Endothelial cell of umbilical vein (primary cell): ENCODE results near the gene PVR. TPM values are rescaled to one million over a fixed set of nuclear protein-coding genes. Genes with fewer than 3 reads are reported as not detected.
"Not testable (repeated sequence)": the region's sequence is repeated elsewhere in the genome, so short reads cannot be mapped to it uniquely, and the experiment has no call there.

Experiments
- BruUV-seq: library from RNA; stranded (reverse); fragments of 400-500 nt; replicated peaks from 2 replicates; lab custom pipeline; 2021; lab: Mats Ljungman, UMichigan
- CTCF ChIA-PET: fragments of 300-600, 350-600 bp; sonication (Branson Sonifier 250); formaldehyde crosslinking; loops from one replicate; lab custom pipeline; 2021; ENCODE audit warnings: antibody characterized with exemption, inconsistent platforms; lab: Charles Lee
- POLR2A ChIA-PET: fragments of 300-600, 350-600 bp; sonication (Branson Sonifier 250); formaldehyde crosslinking; loops from one replicate; lab custom pipeline; 2021; ENCODE audit warnings: antibody characterized with exemption, inconsistent platforms; lab: Charles Lee
- DNase-seq: peaks from one replicate; pipeline ENCODE4 v3.0.0-alpha.2; 2011; ENCODE audit warnings: low read depth, low spot score
- FAIRE-seq: peaks from 2 replicates; lab custom pipeline; 2011; peaks lifted over from hg19 to GRCh38; lab: Jason Lieb, UNC
- H2AFZ ChIP-seq: 2 replicates; pipeline ENCODE4 v1.6.0; 2012; ENCODE audit warnings: low read depth, low read length, control low read depth, inconsistent platforms
- H3K27ac ChIP-seq: 2 replicates; pipeline ENCODE4 v1.5.1; 2011; ENCODE audit warnings: low read depth, mild to moderate bottlenecking, control low read depth, low read length, moderate library complexity; ENCODE audit not compliant: insufficient read depth
- H3K27me3 ChIP-seq, 2 experiments: 2 replicates each; pipeline versions ENCODE4 v1.6.0 to v1.6.1; 2011; ENCODE audit warnings: low read length in 2 of 2, mixed read lengths in 1 of 2; ENCODE audit not compliant: control insufficient read depth in 2 of 2, insufficient read depth in 2 of 2
- H3K36me3 ChIP-seq, 2 experiments: 2 replicates in 1 of 2; 3 replicates in 1 of 2; pipeline ENCODE4 v1.5.1; 2011; ENCODE audit warnings: low read length in 2 of 2, mild to moderate bottlenecking in 1 of 2, moderate library complexity in 1 of 2; ENCODE audit not compliant: control insufficient read depth in 2 of 2, insufficient read depth in 2 of 2; ENCODE audit errors: extremely low read depth in 1 of 2
- H3K4me1 ChIP-seq: 3 replicates; pipeline ENCODE4 v1.5.1; 2011; ENCODE audit warnings: mild to moderate bottlenecking, low read length; ENCODE audit not compliant: control insufficient read depth, insufficient read depth; ENCODE audit errors: extremely low read depth
- H3K4me2 ChIP-seq: 2 replicates; pipeline ENCODE4 v1.6.1; 2011; ENCODE audit warnings: low read length, control low read depth, mixed read lengths; ENCODE audit not compliant: insufficient read depth
- H3K4me3 ChIP-seq, 3 experiments: fragments of 200-600 bp in 1 of 3; sonication (generic), shearing (Covaris generic) in 1 of 3; replicated peaks in 1 of 3; 2 replicates each; pipeline ENCODE4 v1.5.1; 2011 to 2016; ENCODE audit warnings: control low read depth in 3 of 3, low read length in 3 of 3, mild to moderate bottlenecking in 2 of 3, inconsistent platforms in 1 of 3, low read depth in 1 of 3, moderate library complexity in 1 of 3; ENCODE audit not compliant: insufficient read depth in 1 of 3
- H3K79me2 ChIP-seq: 2 replicates; pipeline ENCODE4 v1.6.0; 2012; ENCODE audit warnings: low read length, inconsistent platforms; ENCODE audit not compliant: control insufficient read depth, insufficient read depth
- H3K9ac ChIP-seq: replicated peaks from 2 replicates; pipeline ENCODE3; 2011; ENCODE audit warnings: low read length, control low read depth; ENCODE audit not compliant: insufficient read depth; ENCODE audit errors: extremely low read depth
- H3K9me1 ChIP-seq: replicated peaks from 3 replicates; pipeline ENCODE4 v1.6.0; 2011; ENCODE audit warnings: mild to moderate bottlenecking, low read length; ENCODE audit not compliant: control insufficient read depth, insufficient read depth; ENCODE audit errors: extremely low read depth
- H3K9me3 ChIP-seq: replicated peaks from 2 replicates; pipeline ENCODE4 v1.5.1; 2012; ENCODE audit warnings: low read length, inconsistent platforms; ENCODE audit not compliant: control insufficient read depth, insufficient read depth
- H4K20me1 ChIP-seq: replicated peaks from 2 replicates; pipeline ENCODE3; 2011; ENCODE audit warnings: mild to moderate bottlenecking, low read length; ENCODE audit not compliant: control insufficient read depth, insufficient read depth; ENCODE audit errors: extremely low read depth
- EZH2 ChIP-seq: IDR thresholded peaks from 2 replicates; pipeline ENCODE4 v1.6.1; 2012; ENCODE audit warnings: borderline replicate concordance, low read depth, mild to moderate bottlenecking, moderate library complexity, low read length, inconsistent platforms; ENCODE audit not compliant: severe bottlenecking
- FOS ChIP-seq: IDR thresholded peaks from 2 replicates; pipeline ENCODE4 v1.6.1; 2011; ENCODE audit warnings: mild to moderate bottlenecking, low read length, moderate library complexity, borderline replicate concordance; ENCODE audit not compliant: insufficient read depth
- GATA2 ChIP-seq: IDR thresholded peaks from 2 replicates; pipeline ENCODE4 v1.7.0; 2011; ENCODE audit warnings: low read depth, mild to moderate bottlenecking, moderate library complexity, mixed read lengths, low read length; ENCODE audit not compliant: insufficient read length, insufficient read depth
- JUN ChIP-seq: IDR thresholded peaks from 2 replicates; pipeline ENCODE4 v1.6.1; 2011; ENCODE audit warnings: borderline replicate concordance, low read depth; ENCODE audit not compliant: insufficient read length, insufficient read depth
- MAX ChIP-seq: IDR thresholded peaks from 2 replicates; pipeline ENCODE4 v1.6.1; 2011; ENCODE audit not compliant: insufficient read depth, insufficient read length
- MYC ChIP-seq: IDR thresholded peaks from one replicate; pipeline ENCODE4 v1.6.1; 2011; ENCODE audit warnings: mild to moderate bottlenecking, low read depth, low read length
- POLR2A ChIP-seq: IDR thresholded peaks from 2 replicates; pipeline ENCODE4 v1.6.1; 2012; ENCODE audit warnings: low read depth, mild to moderate bottlenecking, control low read depth, low read length
- POLR2AphosphoS5 ChIP-seq: IDR thresholded peaks from 2 replicates; pipeline ENCODE4 v1.6.1; 2012; ENCODE audit warnings: low read depth, mild to moderate bottlenecking, control low read depth, low read length, moderate library complexity; ENCODE audit not compliant: insufficient read depth
- dilution Hi-C: fragments of 300-500 bp; cut with MboI; formaldehyde crosslinking; loops from one replicate; pipeline ENCODE4 v1.15.0; 2019; ENCODE audit warnings: low sequenced_read_pairs; ENCODE audit not compliant: extremely low pct_ligation_motif_present
- intact Hi-C: fragments of 100-400 bp; cut with micrococcal nuclease; formaldehyde crosslinking; loops from one replicate; pipeline ENCODE4 v1.10.0; 2022
- polyA plus RNA-seq, 4 experiments: library from polyadenylated mRNA; depleted of rRNA in 3 of 4; stranded (reverse) in 3 of 4; unstranded in 1 of 4; fragments of >200 nt; gene quantifications; 2 replicates each; pipeline versions ENCODE4 v1.2.1 to v1.2.3, GENCODE V29; 2011 to 2012; ENCODE audit warnings: missing spikeins in 1 of 4
- total RNA-seq: library from RNA; stranded (reverse); gene quantifications from 2 replicates; pipeline ENCODE4 v1.2.3, GENCODE V29; 2021
- TF ChIP-seq, protein P1 (sequence below), 2 donors: IDR thresholded peaks; 1 replicate in 1 of 2; 2 replicates in 1 of 2; pipeline ENCODE4 v1.5.1; 2011; ENCODE audit warnings: low read length in 2 of 2, mild to moderate bottlenecking in 2 of 2, moderate library complexity in 2 of 2, control low read depth in 1 of 2, inconsistent platforms in 1 of 2, low read depth in 1 of 2; ENCODE audit not compliant: insufficient read depth in 1 of 2; ENCODE audit errors: extremely low read depth in 1 of 2

Gene PVR
- total and polyA plus RNA-seq, 2 donors (not counting 3 experiments of a cell fraction or from before 2014, with no cell fraction given), result 133 to 226 TPM

DNA sequence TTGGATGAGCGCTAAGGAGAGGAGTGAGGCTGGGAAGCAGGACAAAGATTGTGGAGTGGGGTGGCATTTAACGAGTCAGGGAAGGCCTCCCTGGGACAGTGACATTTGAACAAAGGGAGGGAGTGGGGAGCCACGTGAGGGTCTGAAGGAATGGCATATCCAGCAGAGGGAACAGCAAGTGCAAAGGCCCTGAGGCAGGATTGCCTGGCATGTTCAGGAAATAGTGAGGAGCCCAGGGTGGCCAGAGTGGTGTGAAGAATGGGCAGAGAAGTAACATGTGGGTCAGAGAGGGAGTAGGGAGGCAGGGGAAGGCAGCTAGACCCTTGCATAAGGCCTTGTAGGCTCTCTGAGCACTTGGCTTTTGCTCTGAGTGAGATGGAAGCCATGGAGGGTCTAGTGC is 14.9 kb upstream of the PVR start:
- BruUV-seq, result no TSS peak

GRCh38 chr19:44631611-44632010 is 12.1 kb upstream of the PVR start:
- H3K36me3 ChIP-seq, POLR2A ChIA-PET, DNase-seq, intact Hi-C loops, H3K27ac ChIP-seq, H2AFZ ChIP-seq, BruUV-seq, H3K4me2 ChIP-seq, dilution Hi-C loops, H3K9ac ChIP-seq, H4K20me1 ChIP-seq, H3K4me3 ChIP-seq, H3K79me2 ChIP-seq, FAIRE-seq, H3K27me3 ChIP-seq, H3K9me1 ChIP-seq, H3K9me3 ChIP-seq: not testable (repeated sequence)
- peaks cover 14% of the 10 kb centered on the region for H3K4me1 ChIP-seq
- CTCF ChIA-PET, result interaction anchor here (2.9 kb wide), 1 partner anchor 61 kb away, joined by 9 read pairs; no protein-coding TSS in a partner anchor

More for the DNA sequence above, 14.9 kb upstream of the PVR start:
- dilution Hi-C loops (no loop called here), intact Hi-C loops (no loop called here)
- POLR2A ChIA-PET, result no interaction called here
- Histone ChIP-seq H3K9me3 (no peaks in the 10 kb centered on the region), H2AFZ (no peak overlapping the region), H4K20me1 (no peaks in the 10 kb centered on the region), H3K79me2 (no peaks in the 10 kb centered on the region), H3K9ac (no peak overlapping the region), H3K4me2 (no peak overlapping the region), H3K36me3 (no peaks in the 10 kb centered on the region), H3K27me3 (no peaks in the 10 kb centered on the region), H3K9me1 (no peaks in the 10 kb centered on the region), H3K4me1 (peaks cover 22% of the 10 kb centered on the region), H3K4me3 (no peak overlapping the region), H3K27ac (no peak overlapping the region)
- CTCF ChIA-PET, result interaction anchor here (2.9 kb wide), 1 partner anchor 58 kb away, joined by 9 read pairs; no protein-coding TSS in a partner anchor
- DNase-seq (no peak), FAIRE-seq (no peak)
- no peak for TF ChIP-seq FOS
- TF ChIP-seq, protein P1, sequence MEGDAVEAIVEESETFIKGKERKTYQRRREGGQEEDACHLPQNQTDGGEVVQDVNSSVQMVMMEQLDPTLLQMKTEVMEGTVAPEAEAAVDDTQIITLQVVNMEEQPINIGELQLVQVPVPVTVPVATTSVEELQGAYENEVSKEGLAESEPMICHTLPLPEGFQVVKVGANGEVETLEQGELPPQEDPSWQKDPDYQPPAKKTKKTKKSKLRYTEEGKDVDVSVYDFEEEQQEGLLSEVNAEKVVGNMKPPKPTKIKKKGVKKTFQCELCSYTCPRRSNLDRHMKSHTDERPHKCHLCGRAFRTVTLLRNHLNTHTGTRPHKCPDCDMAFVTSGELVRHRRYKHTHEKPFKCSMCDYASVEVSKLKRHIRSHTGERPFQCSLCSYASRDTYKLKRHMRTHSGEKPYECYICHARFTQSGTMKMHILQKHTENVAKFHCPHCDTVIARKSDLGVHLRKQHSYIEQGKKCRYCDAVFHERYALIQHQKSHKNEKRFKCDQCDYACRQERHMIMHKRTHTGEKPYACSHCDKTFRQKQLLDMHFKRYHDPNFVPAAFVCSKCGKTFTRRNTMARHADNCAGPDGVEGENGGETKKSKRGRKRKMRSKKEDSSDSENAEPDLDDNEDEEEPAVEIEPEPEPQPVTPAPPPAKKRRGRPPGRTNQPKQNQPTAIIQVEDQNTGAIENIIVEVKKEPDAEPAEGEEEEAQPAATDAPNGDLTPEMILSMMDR (IDR thresholded peaks at IDR 0.05; ENCODE audit: extremely low read depth in 1 of 2, insufficient read depth in 1 of 2, low read depth in 1 of 2, low read length in 2 of 2), result no peak
- TF ChIP-seq MYC, result no peak
- no peak for TF ChIP-seq EZH2
- TF ChIP-seq MAX, result no peak
- no peak for TF ChIP-seq GATA2
- no peak for TF ChIP-seq POLR2A
- TF ChIP-seq JUN, result no peak
- no peak for TF ChIP-seq POLR2AphosphoS5

- intact Hi-C loops, H3K27ac ChIP-seq: not testable (repeated sequence)
- CTCF ChIA-PET, result interaction anchor here (0.6 to 3.3 kb wide), 7 partner anchors 8 to 63 kb away, joined by 3 to 19 read pairs (median 3); no protein-coding TSS in a partner anchor
Measured at GRCh38 chr19:44634058-44634457, 9.7 kb upstream of the PVR start.

More at GRCh38 chr19:44634058-44634457, 9.7 kb upstream of the PVR start:
- dilution Hi-C loops, H3K4me1 ChIP-seq, H3K9me1 ChIP-seq, H3K27me3 ChIP-seq, H3K9ac ChIP-seq, H3K9me3 ChIP-seq, H3K79me2 ChIP-seq, H3K4me3 ChIP-seq, H3K36me3 ChIP-seq, H4K20me1 ChIP-seq, BruUV-seq: not testable (repeated sequence)
- POLR2A ChIA-PET, result interaction anchor here (1.1 kb wide), 1 partner anchor 10 kb away, joined by 3 read pairs; the partner anchor contains the start of gene PVR
- H3K4me2 ChIP-seq, result peak overlapping the region; percentile 47
- H2AFZ ChIP-seq, result peak overlapping the region; percentile 67
- FAIRE-seq, result peak; percentile 4
- DNase-seq, result peak; percentile 34
